ENCODE measurements around the gene CMTM4.
"Not testable (repeated sequence)": the region's sequence is repeated elsewhere in the genome, so short reads cannot be mapped to it uniquely, and the experiment has no call there.

CMTM4 gene

DNA sequence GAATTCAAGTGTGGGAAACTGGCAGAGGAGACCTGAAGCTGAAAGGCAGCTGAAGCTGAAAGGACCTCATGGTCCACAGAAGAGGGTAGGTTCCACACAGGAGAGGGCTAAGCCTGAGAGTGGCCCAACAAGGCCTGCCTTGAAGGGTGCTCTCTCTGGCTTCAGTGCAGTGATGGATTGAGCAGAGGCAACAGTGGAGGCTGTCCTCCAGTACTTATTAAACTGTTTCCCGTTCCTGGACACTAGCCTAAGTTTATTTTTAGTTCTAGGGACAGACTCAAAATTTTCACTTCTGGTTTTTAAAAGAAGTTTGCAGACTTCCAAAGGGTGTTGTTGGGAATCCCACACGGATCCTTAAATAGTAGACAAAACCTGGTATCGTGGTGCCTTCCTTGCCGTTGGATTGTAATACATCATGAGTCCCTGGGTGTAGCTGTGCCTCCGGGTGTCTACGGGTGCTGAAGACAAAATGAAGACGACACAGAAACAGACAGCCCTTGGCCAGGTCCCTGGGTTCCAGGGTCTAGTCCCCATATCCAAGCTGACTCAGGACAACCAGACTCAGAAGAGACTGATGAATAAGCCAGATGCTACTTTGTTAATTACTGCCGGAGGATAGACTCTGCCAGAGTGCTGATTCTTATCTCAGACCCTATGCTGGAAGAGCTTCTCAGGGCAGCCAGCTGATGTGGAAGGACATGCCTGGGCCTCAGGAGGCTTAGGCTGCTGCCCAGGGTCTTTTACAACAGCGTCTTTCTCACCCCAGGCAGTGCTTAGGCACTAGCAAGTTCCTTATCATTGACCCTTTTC lies 7.1 kb upstream of the CMTM4 start:
- DNase-seq: no peak

DNA sequence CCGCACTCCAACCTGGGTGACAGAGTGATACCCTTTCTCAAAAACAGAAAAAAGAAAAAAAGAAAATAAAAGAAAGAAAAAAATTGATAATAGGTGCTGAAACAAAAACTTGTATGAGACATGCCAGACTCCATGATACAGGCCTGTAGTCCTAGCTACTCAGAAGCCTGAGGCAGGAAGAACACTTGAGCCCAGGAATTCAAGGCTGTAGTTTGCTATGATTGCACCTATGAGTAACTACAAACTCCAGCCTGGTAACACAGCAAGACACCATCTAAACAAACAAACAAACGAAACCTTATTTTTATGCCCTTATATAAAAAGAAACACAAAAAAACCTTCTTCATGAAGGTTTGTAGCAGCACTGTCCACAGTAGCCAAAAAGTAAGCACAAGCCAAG lies 5.0 kb upstream of the CMTM4 start:
- no peak for DNase-seq

DNA sequence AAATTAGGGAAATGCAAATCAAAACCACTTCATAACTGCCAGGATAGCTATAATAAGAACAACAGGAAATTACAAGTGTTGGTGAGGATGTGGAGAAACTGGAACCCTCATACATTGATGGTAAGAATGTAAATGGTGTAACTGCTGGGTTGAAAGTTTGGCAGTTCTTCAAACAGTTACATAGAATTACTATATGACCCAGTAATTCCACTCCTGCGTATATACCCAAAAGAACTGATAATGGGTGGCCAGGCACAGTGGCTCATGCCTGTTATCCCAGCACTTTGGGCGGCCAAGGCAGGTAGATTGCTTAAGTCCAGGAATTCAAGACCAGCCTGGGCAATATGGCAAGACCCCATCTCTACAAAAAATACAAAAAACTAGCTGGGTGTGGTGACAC lies 4.5 kb upstream of the CMTM4 start:
- DNase-seq: no peak

DNA sequence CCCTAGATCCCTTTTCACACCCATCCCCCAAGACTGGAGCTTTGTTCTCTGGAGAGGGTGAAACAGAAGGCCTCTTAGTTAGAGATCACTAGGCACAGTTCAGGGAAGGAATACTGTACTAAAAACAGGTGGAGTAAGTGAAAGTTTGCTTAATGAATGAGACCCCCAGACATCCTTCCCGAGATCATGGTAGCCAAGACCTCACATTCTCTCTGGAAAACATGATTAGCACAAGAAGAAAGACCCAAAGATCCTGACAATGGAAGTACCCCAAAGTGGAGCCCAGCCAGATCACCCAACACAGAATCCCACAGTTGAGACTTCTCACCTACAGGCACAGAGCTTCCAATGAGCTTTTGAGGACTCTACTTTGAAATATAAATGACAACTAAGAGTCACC lies 3.4 kb upstream of the CMTM4 start:
- DNase-seq: no peak

- no peak for DNase-seq
Measured at GRCh38 chr16:66698046-66698445, 1.5 kb upstream of the CMTM4 start.

- no peak for DNase-seq
Measured at GRCh38 chr16:66695935-66696668, 441 bp downstream of the CMTM4 start.

DNA sequence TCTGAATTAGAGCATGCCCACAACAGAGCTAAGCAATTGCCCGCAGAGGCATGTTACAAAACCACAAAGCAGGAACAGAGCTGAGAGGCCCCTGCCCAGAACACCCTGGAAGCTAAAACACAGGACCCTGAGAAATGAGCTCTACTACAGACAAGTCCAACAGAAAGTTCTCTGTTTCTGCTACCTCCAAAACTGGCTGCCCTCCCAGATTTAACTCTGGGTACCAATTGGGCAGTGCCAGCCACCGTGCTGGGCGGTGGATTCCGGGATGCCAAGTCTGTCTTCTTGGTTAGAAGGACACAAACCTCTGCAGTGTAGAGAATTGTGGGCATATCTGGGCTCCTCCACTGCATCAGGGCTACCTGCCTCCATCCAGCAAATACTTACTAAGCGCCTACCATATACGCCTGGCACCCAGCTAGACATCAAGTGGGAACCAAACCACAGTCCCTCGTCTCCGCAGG lies 1.0 kb downstream of the CMTM4 start:
- DNase-seq: no peak

DNA sequence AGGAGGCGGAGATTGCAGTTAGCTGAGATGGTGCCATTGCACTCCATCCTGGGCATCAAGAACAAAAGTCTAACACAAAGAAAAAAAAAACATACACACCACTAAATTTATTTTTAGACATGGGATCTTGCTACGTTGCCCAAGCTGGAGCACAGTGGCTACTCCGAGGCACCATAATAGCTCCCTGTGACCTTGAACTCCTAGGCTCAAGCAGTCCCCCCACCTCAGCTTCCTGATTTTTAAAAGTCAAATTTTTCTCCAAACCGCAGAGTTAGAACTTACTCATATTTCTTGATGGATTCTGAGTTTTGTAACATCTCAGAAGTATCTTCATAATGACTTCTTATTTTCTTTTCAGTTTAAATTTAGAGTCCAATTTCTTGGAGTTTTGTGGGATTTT lies 3.4 kb downstream of the CMTM4 start:
- no peak for DNase-seq

- no peak for DNase-seq
Measured at GRCh38 chr16:66692341-66692740, 4.2 kb downstream of the CMTM4 start.

DNA sequence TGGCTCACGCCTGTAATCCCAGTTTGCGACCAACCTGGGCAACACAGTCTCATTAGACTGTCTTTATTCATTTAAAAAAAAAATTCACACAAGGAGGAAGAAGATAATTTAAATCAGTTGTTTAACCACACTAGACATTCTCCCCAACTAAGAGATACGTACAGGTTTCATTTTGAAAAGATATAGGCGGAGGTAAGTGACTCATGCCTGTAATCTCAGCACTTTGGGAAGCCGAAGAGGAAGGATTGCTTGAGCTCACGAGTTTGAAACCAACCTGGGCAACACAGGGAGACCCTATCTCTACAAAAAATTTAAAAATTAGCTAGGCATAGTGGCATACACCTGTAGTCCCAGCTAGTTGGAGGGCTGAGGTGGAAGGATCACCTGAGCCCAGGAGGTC lies 5.3 kb downstream of the CMTM4 start:
- no peak for DNase-seq

GRCh38 chr16:66690106-66690847 lies 6.3 kb downstream of the CMTM4 start:
- no peak for DNase-seq

DNA sequence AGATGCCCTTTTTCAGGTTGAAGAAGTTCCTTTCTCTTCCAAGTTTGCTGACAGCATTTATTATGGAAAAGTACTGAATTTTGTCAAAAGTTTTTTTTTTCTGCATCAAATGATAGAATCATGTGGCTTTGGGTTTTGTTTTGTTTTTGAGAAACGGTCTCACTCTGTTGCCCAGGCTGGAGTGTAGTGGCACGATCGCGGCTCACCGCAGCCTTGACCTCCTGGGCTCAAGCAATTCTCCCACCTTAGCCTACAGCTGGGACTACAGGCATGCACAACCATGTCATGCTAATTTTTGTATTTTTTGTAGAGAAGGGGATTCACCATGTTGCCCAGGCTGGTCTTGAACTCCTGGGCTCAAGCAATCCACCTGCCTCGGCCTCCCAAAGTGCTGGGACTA lies 7.3 kb downstream of the CMTM4 start:
- DNase-seq: no peak

DNA sequence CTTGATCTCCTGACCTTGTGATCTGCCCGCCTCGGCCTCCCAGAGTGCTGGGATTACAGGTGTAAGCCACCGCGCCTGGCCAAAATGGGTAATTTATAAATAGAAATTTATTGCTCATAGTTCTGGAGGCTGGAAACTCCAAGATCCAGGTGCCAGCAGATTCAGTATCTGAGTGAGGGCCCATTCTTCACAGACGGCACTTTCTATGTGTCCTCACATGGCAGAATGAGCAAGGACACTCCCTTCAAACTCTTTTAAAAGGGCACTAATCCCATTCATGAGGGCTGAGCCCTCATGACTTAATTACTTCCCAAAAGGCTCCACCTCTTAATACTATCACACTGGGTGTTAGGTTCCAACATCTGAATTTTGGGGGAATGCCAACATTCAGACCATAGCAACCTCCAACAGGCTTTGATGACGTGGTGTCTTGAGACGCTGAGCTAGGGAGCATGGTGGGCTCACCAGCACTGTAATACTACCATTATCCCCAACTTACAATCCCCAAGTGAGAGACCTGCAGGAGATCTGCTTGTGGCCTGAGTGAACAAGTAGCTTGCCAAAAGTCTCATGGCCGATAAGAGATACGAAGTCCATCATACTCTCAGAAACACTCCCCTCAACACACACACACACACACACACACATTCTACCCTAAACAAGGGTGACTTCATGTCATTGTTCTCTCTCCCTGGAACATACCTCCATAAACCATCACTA lies 8.5 kb downstream of the CMTM4 start:
- DNase-seq: no peak

DNA sequence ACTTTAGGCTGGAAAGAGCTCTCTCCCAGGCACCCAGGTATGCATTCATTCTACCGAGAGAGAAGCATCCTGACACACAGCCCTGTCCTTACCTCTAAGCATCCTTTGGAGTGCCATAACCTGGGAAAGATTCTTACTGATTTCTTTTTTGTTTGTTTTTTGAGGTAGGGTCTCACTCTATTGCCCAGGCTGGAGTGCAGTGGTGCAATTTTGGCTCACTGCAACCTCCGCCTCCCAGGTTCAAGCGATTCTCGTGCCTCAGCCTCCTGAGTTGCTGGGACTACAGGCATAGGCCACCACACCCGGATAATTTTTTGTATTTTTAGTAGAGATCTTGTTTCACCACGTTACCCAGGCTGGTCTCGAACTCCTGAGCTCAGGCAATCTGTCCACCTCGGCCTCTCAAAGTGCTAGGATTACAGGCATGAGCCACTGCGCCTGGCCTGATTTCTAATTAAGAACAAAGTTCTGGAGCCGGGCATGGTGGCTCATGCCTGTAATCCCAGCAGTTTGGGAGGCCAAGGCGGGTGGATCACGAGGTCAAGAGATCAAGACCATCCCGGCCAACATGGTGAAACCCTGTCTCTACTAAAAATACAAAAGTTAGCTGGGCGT lies 10.9 kb downstream of the CMTM4 start:
- DNase-seq: not testable (repeated sequence)

DNA sequence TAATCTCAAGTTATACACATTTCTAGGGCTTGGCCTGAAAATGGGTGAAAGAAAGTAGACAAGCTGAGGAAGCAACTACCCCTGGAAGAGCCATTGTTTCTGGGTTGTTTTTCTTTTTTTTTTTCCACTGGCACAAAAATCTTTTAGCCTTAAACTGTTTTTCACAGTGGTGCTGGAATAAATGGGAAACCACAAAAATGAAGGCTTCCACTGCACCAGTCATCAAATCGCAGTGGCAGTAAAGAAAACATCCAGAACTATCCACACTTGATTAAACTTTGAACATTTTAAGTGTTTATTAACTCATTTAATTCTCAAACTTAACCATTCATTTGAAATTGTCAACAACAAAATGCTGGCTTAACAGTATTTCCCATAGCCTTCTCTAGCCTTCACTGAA lies 14.3 kb downstream of the CMTM4 start:
- no peak for DNase-seq

- no peak for DNase-seq
Measured at GRCh38 chr16:66681676-66682075, 14.9 kb downstream of the CMTM4 start.

DNA sequence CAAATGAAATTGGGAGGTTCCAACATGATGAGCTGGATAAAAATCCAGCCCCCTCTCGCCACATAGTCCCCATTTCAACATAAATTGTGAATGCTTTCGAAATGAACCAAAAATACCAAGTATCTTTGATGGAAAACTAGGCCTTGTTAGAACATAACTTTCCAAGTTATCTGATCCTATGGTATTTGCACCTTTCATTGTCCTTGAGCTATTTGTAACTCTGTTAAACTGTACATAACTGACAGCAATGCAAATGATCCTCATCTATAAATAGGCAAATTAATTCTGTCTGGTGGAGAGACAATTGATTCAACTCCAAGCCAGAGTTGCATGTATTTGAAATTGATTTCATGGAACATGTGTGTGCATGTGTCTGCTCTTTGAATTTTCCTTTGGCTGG lies 18.2 kb downstream of the CMTM4 start:
- DNase-seq: no peak

DNA sequence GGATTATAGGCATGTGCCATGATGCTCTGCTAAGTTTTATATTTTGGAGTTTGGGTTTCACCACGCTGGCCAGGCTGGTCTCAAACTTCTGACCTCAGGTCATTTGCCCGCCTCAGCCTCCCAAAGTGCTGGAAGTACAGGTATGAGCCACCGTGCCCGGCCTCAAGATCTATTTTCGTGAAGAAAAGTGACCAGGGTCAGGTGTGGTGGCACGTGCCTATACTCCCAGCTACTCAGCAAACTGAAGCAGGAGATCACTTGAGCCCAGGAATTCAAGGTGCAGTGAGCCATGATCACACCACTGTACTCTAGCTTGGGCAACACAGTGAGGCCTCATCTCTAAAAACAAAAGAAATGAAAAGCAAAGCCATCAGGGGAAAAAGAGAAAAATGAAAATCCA lies 18.7 kb downstream of the CMTM4 start:
- no peak for DNase-seq

- DNase-seq: no peak
Measured at GRCh38 chr16:66677179-66677578, 19.4 kb downstream of the CMTM4 start.

GRCh38 chr16:66676599-66676998 lies 19.9 kb downstream of the CMTM4 start:
- no peak for DNase-seq

DNA sequence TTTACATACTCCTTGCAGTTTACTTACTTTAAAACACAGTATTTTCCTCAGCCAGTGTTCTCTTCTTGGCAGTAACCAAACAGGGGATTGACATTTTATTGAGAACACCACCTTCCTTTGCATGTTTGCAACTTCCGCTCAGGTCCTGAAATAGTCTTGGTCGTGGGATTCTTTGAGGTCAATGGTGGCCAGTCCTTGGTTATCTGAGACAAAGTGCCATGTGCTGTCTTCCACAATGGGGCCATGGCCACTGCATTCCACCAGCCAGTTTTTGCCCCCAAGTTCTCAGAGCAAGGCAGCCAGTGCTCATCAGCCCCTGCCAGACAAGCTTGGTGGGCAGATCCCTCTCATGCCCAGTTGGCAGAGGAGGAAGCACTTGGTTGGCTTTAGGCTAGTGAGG lies 22.9 kb downstream of the CMTM4 start:
- DNase-seq: no peak

DNA sequence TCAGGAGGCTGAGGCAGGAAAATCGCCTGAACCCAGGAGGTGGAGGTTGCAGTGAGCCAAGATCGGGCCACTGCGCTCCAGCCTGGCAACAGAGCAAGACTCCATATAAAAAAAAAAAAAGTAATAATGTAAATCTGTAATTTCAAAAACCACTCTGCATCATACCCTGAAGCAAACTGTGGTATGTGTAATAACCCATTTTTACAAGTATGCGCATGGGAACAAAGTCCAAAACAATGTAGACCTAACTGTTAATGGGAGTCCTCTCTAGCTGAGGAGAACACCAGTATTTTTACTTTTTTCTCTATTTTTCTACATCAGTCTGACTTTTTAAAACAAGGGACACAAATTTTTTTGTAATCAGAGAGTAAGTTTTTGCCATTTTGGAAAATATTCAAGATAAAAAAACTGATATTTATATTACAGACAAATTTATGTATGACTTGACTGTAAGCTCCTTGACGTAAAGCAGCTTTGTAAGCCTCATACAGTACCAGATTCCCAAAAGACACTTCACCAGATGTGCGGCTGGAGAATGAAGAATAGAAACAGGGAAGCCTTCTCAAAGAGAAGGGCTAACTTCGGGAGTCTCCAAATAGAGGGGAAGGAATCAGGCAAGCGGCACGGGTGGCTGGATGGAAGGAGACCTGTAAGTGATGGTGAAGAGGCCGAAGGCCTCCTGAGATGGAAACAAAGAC lies 25.7 kb downstream of the CMTM4 start:
- DNase-seq: no peak

All from SHP77 treated with DMSO at 0.1 percent for 48 hours (cell line).